ENCODE measurements around the gene OCA2.

GRCh38 chr15:27955087-27955486 is 144.0 kb downstream of the OCA2 start:
- TF ChIP-seq POLR2A (IDR thresholded peaks at IDR 0.05) = no peak
- no peak for TF ChIP-seq CTCF (IDR thresholded peaks at IDR 0.05 in 8 of 11, conservative IDR thresholded peaks at IDR 0.05 in 3 of 11)
- TF ChIP-seq POLR2AphosphoS5 (IDR thresholded peaks at IDR 0.05) = no peak
